ENCODE measurements around the gene SORCS2. TPM values are rescaled to one million over a fixed set of nuclear protein-coding genes. Genes with fewer than 3 reads are reported as not detected.

The SORCS2 gene
- total RNA-seq, 2 experiments from 2014 or later: 0.03 TPM; not detected in 1

DNA sequence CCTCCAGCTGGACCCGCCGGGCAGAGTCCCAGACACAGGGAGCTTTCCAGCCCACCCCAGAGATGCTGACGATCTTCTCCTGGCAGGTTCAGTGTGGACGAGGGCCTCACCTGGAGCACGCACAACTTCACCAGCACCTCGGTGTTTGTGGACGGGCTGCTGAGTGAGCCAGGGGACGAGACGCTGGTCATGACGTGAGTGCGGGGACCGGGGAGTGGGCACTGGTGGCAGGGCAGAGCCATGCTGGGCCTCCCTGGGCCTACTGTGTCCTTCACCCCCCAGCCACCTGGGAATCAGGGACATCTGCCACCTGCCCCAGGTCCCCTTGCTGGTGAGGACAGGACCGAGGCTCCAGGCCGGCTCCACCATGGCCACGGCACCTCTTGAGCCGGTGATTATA is 511.8 kb downstream of the SORCS2 start:
- no peak overlapping the region for H3K4me2 ChIP-seq (ENCODE audit: low read length)
- H3K36me3 ChIP-seq (ENCODE audit: insufficient read depth, low read length): no peaks in the 10 kb centered on the region
- H2AFZ ChIP-seq (ENCODE audit: low read length): no peak overlapping the region
- H3K27ac ChIP-seq (ENCODE audit: low read depth, low read length, poor library complexity, severe bottlenecking): no peak overlapping the region
- no TSS peak for BruUV-seq (replicated peaks)
- TF ChIP-seq, protein P1, sequence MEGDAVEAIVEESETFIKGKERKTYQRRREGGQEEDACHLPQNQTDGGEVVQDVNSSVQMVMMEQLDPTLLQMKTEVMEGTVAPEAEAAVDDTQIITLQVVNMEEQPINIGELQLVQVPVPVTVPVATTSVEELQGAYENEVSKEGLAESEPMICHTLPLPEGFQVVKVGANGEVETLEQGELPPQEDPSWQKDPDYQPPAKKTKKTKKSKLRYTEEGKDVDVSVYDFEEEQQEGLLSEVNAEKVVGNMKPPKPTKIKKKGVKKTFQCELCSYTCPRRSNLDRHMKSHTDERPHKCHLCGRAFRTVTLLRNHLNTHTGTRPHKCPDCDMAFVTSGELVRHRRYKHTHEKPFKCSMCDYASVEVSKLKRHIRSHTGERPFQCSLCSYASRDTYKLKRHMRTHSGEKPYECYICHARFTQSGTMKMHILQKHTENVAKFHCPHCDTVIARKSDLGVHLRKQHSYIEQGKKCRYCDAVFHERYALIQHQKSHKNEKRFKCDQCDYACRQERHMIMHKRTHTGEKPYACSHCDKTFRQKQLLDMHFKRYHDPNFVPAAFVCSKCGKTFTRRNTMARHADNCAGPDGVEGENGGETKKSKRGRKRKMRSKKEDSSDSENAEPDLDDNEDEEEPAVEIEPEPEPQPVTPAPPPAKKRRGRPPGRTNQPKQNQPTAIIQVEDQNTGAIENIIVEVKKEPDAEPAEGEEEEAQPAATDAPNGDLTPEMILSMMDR (conservative IDR thresholded peaks at IDR 0.05; ENCODE audit: low read length): no peak
- TF ChIP-seq EZH2phosphoT487 (IDR thresholded peaks at IDR 0.05; ENCODE audit: borderline replicate concordance, low read depth, low read length): no peak
- no peaks in the 10 kb centered on the region for H3K9me3 ChIP-seq (ENCODE audit: low read length)
- H3K4me1 ChIP-seq (ENCODE audit: insufficient read depth, low read length, poor library complexity, severe bottlenecking): no peaks in the 10 kb centered on the region
- H3K4me3 ChIP-seq (ENCODE audit: low read depth, low read length, poor library complexity, severe bottlenecking): no peak overlapping the region
- POLR2A ChIA-PET: no interaction called here
- CTCF ChIA-PET (ENCODE audit: unreplicated experiment): interaction anchor here (0.6 kb wide), 1 partner anchor 44 kb away, joined by 3 read pairs; no protein-coding TSS in a partner anchor
- H4K20me1 ChIP-seq (ENCODE audit: insufficient read depth, low read length): no peaks in the 10 kb centered on the region
- no peak for DNase-seq (ENCODE audit: low spot score)
- intact Hi-C loops (cut with micrococcal nuclease; ENCODE audit: unreplicated experiment): no loop called here
- no peaks in the 10 kb centered on the region for H3K79me2 ChIP-seq (ENCODE audit: insufficient read depth, low read depth, low read length)
- H3K9me2 ChIP-seq (ENCODE audit: insufficient read depth, low read length): no peaks in the 10 kb centered on the region

DNA sequence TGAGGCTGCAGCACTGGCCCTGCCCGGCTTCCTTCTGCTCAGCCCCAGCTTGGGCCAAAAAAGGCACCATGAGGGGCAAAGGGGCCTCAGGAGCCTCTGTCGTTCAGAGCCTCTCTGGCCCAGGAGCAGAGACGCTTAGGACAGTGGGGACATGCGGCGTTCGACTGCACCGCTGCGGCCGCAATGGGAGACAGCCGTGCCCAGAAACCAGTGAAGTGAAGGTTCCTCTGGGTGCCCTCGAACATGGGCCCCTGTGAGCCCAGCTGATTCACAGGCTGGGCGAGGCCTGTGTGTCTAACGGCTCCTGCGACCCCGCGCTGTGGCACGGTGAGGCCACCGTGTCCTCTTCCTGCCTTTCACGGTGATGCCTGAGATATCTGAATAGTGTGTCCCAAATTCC is 512.3 kb downstream of the SORCS2 start:
- no peak overlapping the region for H3K27ac ChIP-seq (ENCODE audit: low read depth, low read length, poor library complexity, severe bottlenecking)
- CTCF ChIA-PET (ENCODE audit: unreplicated experiment): no interaction called here
- no peaks in the 10 kb centered on the region for H3K9me3 ChIP-seq (ENCODE audit: low read length)
- no peaks in the 10 kb centered on the region for H3K79me2 ChIP-seq (ENCODE audit: insufficient read depth, low read depth, low read length)
- no TSS peak for BruUV-seq (replicated peaks)
- no peaks in the 10 kb centered on the region for H3K4me1 ChIP-seq (ENCODE audit: insufficient read depth, low read length, poor library complexity, severe bottlenecking)
- POLR2A ChIA-PET: no interaction called here
- H3K9me2 ChIP-seq (ENCODE audit: insufficient read depth, low read length): no peaks in the 10 kb centered on the region
- no peak for DNase-seq (ENCODE audit: low spot score)
- no peak overlapping the region for H2AFZ ChIP-seq (ENCODE audit: low read length)
- TF ChIP-seq, protein P1 (conservative IDR thresholded peaks at IDR 0.05; ENCODE audit: low read length): no peak
- no peak for TF ChIP-seq EZH2phosphoT487 (IDR thresholded peaks at IDR 0.05; ENCODE audit: borderline replicate concordance, low read depth, low read length)
- H3K4me3 ChIP-seq (ENCODE audit: low read depth, low read length, poor library complexity, severe bottlenecking): no peak overlapping the region
- intact Hi-C loops (cut with micrococcal nuclease; ENCODE audit: unreplicated experiment): no loop called here
- H3K36me3 ChIP-seq (ENCODE audit: insufficient read depth, low read length): no peaks in the 10 kb centered on the region
- no peak overlapping the region for H3K4me2 ChIP-seq (ENCODE audit: low read length)
- H4K20me1 ChIP-seq (ENCODE audit: insufficient read depth, low read length): no peaks in the 10 kb centered on the region

DNA sequence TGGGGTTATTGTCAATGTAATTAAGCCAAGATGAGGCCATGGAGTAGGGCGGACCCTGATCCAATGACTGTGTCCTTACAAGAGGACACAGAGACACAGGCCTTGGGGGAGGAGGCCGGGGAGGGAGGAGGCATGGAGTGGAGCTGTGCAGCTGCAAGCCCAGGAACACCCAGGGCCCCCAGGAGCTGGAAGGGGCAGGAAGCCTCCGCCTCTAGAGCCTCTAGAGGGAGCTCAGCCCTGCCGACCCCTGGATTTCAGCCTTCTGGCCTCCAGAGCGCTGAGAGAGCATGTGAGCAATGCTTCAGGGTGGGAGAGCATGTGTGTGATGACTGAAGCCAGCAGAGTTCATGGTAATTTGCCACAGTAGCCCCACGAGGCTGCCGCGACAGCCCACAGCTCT is 512.7 kb downstream of the SORCS2 start:
- no peak for DNase-seq (ENCODE audit: low spot score)
- Histone ChIP-seq H3K79me2 (ENCODE audit: insufficient read depth, low read depth, low read length) (no peaks in the 10 kb centered on the region), H3K4me2 (ENCODE audit: low read length) (no peak overlapping the region), H3K9me2 (ENCODE audit: insufficient read depth, low read length) (no peaks in the 10 kb centered on the region), H4K20me1 (ENCODE audit: insufficient read depth, low read length) (no peaks in the 10 kb centered on the region), H3K36me3 (ENCODE audit: insufficient read depth, low read length) (no peaks in the 10 kb centered on the region), H3K4me1 (ENCODE audit: insufficient read depth, low read length, poor library complexity, severe bottlenecking) (no peaks in the 10 kb centered on the region), H3K9me3 (ENCODE audit: low read length) (no peaks in the 10 kb centered on the region), H2AFZ (ENCODE audit: low read length) (no peak overlapping the region), H3K4me3 (ENCODE audit: low read depth, low read length, poor library complexity, severe bottlenecking) (no peak overlapping the region), H3K27ac (ENCODE audit: low read depth, low read length, poor library complexity, severe bottlenecking) (no peak overlapping the region)
- CTCF ChIA-PET (ENCODE audit: unreplicated experiment): no interaction called here
- TF ChIP-seq EZH2phosphoT487 (IDR thresholded peaks at IDR 0.05; ENCODE audit: borderline replicate concordance, low read depth, low read length): no peak
- TF ChIP-seq, protein P1 (conservative IDR thresholded peaks at IDR 0.05; ENCODE audit: low read length): 0 out of 2 replicates have a peak, but pooled peaks have one; percentile 27
- POLR2A ChIA-PET: no interaction called here
- no TSS peak for BruUV-seq (replicated peaks)
- intact Hi-C loops (cut with micrococcal nuclease; ENCODE audit: unreplicated experiment): no loop called here

Measured in OCI-LY7 (cell line).